Bone marrow (tissue), 2 donors: ENCODE data around the gene VNN1.
"Not testable (repeated sequence)": the region's sequence is repeated elsewhere in the genome, so short reads cannot be mapped to it uniquely, and the experiment has no call there.

ENCODE experiments used
- DNase-seq, 2 donors: peaks; one replicate each; lab custom pipeline; 2025; lab: John Stamatoyannopoulos, UW

VNN1 gene

GRCh38 chr6:132719736-132720448 lies 6.0 kb upstream of the VNN1 start:
- no peak for DNase-seq

- no peak for DNase-seq
Measured at GRCh38 chr6:132715881-132716637, 2.2 kb upstream of the VNN1 start.

DNA sequence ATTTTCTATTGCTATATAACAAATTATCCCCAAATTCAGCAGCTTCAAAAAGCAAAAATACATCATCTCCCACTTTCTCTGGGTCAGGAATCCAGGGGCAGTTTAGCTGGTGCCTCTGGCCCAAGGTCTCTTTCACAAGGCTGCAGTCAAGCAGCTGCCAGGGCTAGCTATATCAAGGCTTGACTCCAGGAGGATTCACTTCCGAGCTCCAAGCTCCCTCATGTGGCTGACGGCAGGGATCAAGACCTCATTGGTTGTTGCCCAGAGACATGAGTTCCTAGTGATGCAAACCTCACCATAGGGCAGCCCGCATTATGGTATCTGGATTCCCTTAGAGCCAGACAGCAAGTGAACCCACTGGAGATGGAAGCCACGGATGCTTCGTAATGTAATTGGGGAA lies 1.3 kb upstream of the VNN1 start:
- no peak for DNase-seq

GRCh38 chr6:132714160-132714559 lies 305 bp upstream of the VNN1 start:
- no peak for DNase-seq

DNA sequence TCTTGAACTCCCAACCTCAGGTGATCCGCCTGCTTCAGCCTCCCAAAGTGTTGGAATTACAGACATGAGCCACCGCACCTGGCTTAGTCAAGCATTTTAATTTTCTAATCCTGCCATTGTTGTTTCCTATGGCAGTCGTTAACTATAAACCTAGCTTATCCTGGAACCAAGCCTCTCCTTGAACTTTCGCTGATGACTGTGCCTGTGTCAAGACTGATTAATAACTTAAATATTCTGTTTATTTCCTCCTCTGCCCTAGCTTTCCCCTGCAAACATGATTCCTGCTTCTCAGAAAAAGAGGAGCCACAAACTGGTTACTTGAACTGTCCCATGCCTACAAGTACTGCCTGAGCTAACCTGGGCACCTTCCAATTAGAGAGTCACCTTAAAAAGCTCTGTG lies 1.5 kb downstream of the VNN1 start:
- no peak for DNase-seq

- DNase-seq = no peak
Measured at GRCh38 chr6:132708771-132709170, 5.1 kb downstream of the VNN1 start.

DNA sequence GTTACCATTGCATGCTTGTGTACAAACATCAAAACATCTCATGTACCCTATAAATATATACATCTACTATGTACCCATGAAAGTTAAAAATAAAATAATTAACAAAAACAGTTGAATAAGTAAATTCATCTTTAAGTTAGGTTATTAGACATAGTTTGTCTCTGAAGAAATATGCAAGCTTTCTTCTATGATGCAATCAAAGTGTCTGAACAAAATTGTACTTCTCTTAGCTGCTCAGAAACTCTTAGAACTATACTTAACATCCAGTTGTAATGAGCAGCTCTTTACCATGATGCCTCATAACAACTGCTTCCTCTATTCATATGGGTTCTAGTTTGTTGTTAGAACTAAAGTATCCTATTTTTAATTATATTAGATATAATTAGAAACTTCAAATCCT lies 5.9 kb downstream of the VNN1 start:
- no peak for DNase-seq

DNA sequence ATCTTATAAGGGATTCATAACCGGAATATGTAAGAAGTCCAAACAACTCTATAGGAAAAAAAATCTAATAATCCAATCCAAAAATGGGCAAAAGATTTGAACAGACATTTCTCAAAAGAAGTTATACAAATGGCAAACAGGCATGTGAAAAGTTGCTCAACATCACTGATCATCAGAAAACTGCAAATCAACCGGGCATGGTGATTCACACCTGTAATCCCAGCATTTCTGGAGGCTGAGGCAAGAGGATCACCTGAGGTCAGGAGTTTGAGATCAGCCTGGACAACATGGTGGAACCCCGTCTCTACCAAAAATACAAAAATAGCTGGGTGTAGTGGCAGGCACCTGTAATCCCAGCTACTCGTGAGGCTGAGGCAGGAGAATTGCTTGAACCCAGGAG lies 7.1 kb downstream of the VNN1 start:
- not testable (repeated sequence) for DNase-seq

GRCh38 chr6:132703936-132704335 lies 9.9 kb downstream of the VNN1 start:
- no peak for DNase-seq

- no peak for DNase-seq
Measured at GRCh38 chr6:132698608-132699007, 15.2 kb downstream of the VNN1 start.

GRCh38 chr6:132695773-132696172 lies 18.1 kb downstream of the VNN1 start:
- DNase-seq = no peak

DNA sequence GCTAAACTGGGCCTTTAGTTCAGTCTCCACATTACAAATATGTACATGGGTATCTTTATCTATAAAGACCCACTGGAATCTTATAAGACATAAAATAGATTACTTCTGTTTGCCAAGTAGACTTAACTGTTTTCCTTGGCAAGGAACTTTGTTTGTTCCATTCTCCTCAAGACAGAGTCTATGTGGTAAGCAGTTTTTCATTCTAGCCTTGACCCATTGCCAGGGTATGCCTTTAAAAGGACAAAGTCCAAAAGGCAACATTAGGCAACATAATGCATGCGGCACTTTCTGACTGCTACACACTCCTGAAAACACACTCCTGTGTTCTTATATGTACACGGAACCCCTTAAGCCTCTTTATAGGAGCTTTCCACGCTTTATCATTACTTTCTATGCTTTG lies 20.4 kb downstream of the VNN1 start:
- DNase-seq = no peak

DNA sequence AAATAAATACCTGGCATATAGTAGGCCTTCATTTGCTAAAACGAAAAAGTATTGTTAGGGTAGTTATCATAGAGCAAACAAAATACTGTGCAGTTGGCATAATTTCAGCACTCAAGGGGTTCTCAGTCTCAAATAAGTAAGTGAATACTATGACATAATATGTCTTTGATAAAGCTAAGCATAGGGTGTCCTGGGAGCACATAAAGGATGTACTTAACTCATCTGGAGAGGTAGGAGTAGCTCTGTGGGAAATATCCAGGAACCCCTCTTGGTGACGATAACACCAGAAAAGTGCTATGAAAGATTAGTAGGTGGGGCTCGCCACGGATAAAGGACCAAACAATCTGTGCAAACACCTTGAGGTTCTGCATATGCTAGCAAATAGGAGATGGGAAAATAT lies 23.2 kb downstream of the VNN1 start:
- DNase-seq = no peak

DNA sequence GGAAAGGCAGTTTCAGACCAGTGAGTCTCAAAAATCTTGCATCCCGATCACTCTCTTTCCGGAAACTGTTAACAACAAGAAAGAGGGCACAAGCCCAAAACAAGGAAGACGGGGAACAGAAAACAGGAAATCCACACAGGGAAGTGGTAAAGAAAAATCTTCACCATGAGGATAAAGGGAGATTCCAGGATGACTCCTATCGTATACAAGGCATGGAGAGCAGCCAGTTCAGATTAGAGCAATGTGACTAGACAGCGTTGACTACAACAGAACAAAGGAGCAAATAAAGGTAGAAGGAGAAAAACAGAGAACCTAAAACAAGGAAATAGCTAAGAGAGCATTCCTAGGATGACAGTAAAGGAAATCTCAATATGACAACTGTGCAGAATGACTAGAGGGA lies 26.5 kb downstream of the VNN1 start:
- DNase-seq = no peak

- DNase-seq = no peak
Measured at GRCh38 chr6:132686531-132686930, 27.3 kb downstream of the VNN1 start.

DNA sequence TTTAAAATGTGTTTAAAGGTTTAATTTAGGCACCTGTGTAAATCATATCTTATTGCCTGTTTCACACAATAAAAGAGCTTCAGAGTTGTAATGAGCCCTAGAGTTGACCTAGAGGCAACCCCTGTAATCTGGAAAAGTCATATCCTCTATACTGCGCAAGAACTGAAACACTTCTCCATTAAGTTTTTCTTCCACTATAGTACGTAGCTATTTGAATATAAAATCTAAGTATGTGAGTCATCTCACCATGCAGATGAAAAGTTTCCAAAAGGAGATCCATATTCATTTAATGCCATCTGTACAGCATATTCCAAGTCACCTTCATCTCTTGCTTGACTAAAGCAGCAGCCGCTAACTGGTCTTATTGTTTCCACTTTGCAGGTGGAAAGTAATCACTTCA lies 28.8 kb downstream of the VNN1 start:
- no peak for DNase-seq

GRCh38 chr6:132684272-132684671 lies 29.6 kb downstream of the VNN1 start:
- DNase-seq = no peak

- no peak for DNase-seq
Measured at GRCh38 chr6:132683543-132683942, 30.3 kb downstream of the VNN1 start.

GRCh38 chr6:132679094-132679493 lies 34.8 kb downstream of the VNN1 start:
- DNase-seq = not testable (repeated sequence)

- no peak for DNase-seq
Measured at GRCh38 chr6:132675749-132676148, 38.1 kb downstream of the VNN1 start.

DNA sequence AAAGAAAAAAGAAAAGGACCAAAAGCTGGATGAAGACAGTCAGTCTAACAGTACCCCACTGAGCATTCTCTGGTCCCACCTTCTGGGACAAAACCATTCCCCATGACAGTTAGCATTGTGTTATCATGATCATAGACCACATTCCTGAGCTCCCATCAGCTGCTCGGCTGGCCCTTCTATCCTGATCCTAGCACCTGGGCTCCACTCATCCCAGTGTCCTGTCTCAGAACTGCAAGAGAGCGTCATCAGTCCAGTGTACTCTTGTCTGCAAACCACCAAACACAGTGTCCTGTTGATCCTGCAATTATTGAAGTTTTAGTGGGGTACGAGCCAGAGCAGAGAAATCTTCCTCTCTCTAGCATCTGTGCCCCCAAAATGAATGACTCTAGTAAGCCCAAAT lies 38.9 kb downstream of the VNN1 start:
- no peak for DNase-seq

DNA sequence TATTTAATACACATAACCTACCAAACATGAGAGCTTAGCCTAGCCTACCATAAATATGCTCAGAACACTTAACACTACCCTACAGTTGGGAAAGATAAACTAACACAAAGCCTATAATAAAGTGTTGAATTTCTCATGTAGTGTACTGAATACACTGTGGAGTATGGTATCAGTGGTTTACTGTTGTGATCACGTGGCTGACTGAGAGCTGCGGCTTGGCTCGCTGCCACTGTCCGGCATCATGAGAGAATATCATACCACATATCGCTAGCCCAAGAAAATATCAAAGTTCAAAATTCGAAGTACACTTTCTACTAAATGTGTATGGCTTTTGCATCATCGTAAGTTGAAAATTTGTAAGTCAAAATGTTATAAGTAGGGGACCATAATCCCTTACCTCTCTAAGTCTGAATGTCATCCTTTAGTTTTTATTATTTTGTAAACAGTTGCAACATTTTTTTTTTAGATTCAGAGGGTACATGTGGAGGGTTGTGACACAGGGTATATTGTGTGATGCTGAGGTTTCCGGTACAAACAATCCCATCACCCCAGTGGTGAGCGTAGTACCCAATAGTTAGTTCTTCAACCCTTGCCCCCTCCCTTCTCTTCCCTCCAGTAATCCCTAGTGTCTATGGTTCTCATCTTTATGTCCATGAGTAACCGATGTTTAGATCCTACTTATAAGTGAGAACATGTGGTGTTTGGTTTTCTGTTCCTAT lies 40.3 kb downstream of the VNN1 start:
- no peak for DNase-seq

DNA sequence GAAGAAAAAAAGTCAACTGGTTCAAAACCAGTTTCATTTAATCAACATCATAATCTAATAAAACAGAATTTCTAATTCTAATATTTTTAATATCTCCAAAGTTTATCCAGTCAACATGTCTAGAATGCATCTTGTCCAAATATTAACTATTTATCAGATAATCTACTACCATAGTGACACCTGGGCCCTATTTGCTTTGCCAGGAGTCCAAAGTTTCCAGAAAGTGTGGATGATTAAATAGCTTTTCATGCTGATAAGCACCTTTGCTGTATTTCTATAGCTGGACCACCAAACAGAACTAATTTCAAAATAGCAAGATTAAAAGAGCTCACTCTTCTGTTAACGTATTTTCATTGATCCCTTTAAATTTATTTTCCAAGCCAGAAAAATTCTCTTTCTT lies 42.6 kb downstream of the VNN1 start:
- DNase-seq = no peak
